Choroid plexus epithelial cell (primary cell): ENCODE data around the gene RASL11B.

Experiments used
- DNase-seq: peaks from one replicate; pipeline ENCODE4 v3.0.0-alpha.2; 2010; ENCODE audit warnings: low read depth
- H3K4me3 ChIP-seq: 2 replicates; pipeline ENCODE4 v1.5.1; 2011; ENCODE audit warnings: low read depth, mild to moderate bottlenecking, control low read depth, low read length, moderate library complexity
- CTCF ChIP-seq: conservative IDR thresholded peaks from 2 replicates; pipeline ENCODE4 v1.5.1; 2011; ENCODE audit warnings: low read depth, mild to moderate bottlenecking, control low read depth, inconsistent platforms, low read length, moderate library complexity

RASL11B gene

GRCh38 chr4:52837716-52838558 is 24.2 kb upstream of the RASL11B start:
- H3K4me3 ChIP-seq, result no peak overlapping the region
- no peak for TF ChIP-seq CTCF
- peak; percentile 70 for DNase-seq

GRCh38 chr4:52838729-52839586 is 23.2 kb upstream of the RASL11B start:
- TF ChIP-seq CTCF, result no peak
- no peak overlapping the region for H3K4me3 ChIP-seq

GRCh38 chr4:52840531-52841370 is 21.4 kb upstream of the RASL11B start:
- DNase-seq, result no peak
- no peak for TF ChIP-seq CTCF
- no peak overlapping the region for H3K4me3 ChIP-seq

More at GRCh38 chr4:52838729-52839586, 23.2 kb upstream of the RASL11B start:
- DNase-seq, result no peak

GRCh38 chr4:52841682-52842456 is 20.2 kb upstream of the RASL11B start:
- TF ChIP-seq CTCF, result no peak
- H3K4me3 ChIP-seq, result no peak overlapping the region
- no peak for DNase-seq

GRCh38 chr4:52842792-52843191 is 19.3 kb upstream of the RASL11B start:
- no peak for TF ChIP-seq CTCF
- no peak overlapping the region for H3K4me3 ChIP-seq
- DNase-seq, result no peak

- no peak for DNase-seq
- H3K4me3 ChIP-seq, result no peak overlapping the region
- TF ChIP-seq CTCF, result no peak
Measured at GRCh38 chr4:52843351-52843750, 18.8 kb upstream of the RASL11B start.
